ENCODE measurements around the gene SERINC5.

- TF ChIP-seq POLR2AphosphoS5 (IDR thresholded peaks at IDR 0.05): no peak
- TF ChIP-seq POLR2A (IDR thresholded peaks at IDR 0.05): no peak
- no peak for TF ChIP-seq CTCF (IDR thresholded peaks at IDR 0.05)
- TF ChIP-seq EP300 (IDR thresholded peaks at IDR 0.05): no peak
Measured at GRCh38 chr5:80071510-80072021, 184.3 kb downstream of the SERINC5 start.

Measured in gastroesophageal sphincter (tissue), 3 donors.